ENCODE results near the gene CLDND2. TPM values are rescaled to one million over a fixed set of nuclear protein-coding genes. Genes with fewer than 3 reads are reported as not detected.

The CLDND2 gene
- total RNA-seq, 1 experiment from 2014 or later = not detected

DNA sequence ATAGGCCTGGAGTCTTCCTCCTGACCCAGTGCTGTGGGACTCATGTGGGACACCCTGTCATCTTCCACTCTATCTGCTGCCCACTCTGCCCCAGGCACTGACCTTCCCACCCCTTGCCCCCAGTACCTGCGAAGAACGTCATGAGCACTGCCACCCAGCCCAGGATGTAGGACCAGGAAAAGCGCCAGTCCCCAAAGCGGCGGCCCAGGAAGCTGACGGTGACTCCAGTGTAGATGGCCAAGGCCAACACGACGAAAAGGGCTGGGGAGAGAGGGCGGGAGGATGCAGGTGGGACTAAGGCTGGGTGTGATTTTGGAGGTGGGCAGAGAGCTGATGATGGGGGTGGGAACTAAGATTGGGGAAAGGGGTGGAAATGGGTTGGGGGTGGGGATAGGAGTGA, 11.6 kb upstream of the CLDND2 start:
- Histone ChIP-seq H2BK12ac (ENCODE audit: insufficient read length, low read depth, low read length) (no peak overlapping the region), H3K4ac (ENCODE audit: low read depth, low read length) (no peak overlapping the region), H3K4me1 (ENCODE audit: insufficient read depth, low read length) (no peaks in the 10 kb centered on the region), H3K27me3 (ENCODE audit: insufficient read depth, low read length) (no peaks in the 10 kb centered on the region), H3K14ac (ENCODE audit: insufficient read depth, low read length) (no peak overlapping the region), H2BK120ac (ENCODE audit: low read depth, low read length, poor library complexity, severe bottlenecking) (no peak overlapping the region), H3K9me3 (ENCODE audit: control insufficient read depth, low read depth, low read length) (peaks cover 10% of the 10 kb centered on the region), H4K20me1 (ENCODE audit: control insufficient read depth, insufficient read depth, insufficient read length) (no peaks in the 10 kb centered on the region), H2AK5ac (ENCODE audit: insufficient read length, low read length) (no peak overlapping the region), H3K79me1 (ENCODE audit: insufficient read depth, low read depth, low read length, poor library complexity, severe bottlenecking) (no peaks in the 10 kb centered on the region), H2BK15ac (ENCODE audit: low read depth, low read length) (no peak overlapping the region), H4K8ac (replicated peaks; ENCODE audit: insufficient read length, low read depth, low read length) (no peak overlapping the region), H3K23me2 (ENCODE audit: insufficient read length, low read depth, low read length, poor library complexity, severe bottlenecking) (no peaks in the 10 kb centered on the region), H3K79me2 (ENCODE audit: insufficient read depth, low read length) (no peaks in the 10 kb centered on the region), H2BK5ac (ENCODE audit: insufficient read length, low read length) (no peak overlapping the region), H3K9ac (ENCODE audit: extremely low read depth, insufficient read length, low read length) (no peak overlapping the region), H2BK20ac (ENCODE audit: low read depth, low read length, poor library complexity, severe bottlenecking) (no peak overlapping the region), H3K18ac (ENCODE audit: insufficient read length, low read depth, low read length) (no peak overlapping the region), H4K91ac (ENCODE audit: insufficient read length, low read depth, low read length) (no peak overlapping the region), H4K5ac (ENCODE audit: insufficient read length, low read depth, low read length) (no peak overlapping the region), H3K56ac (ENCODE audit: insufficient read length, low read depth, low read length) (no peak overlapping the region), H2AFZ (ENCODE audit: low read length) (no peak overlapping the region), H3K4me2 (ENCODE audit: insufficient read depth, insufficient read length, low read length) (no peak overlapping the region), H3K23ac (ENCODE audit: insufficient read length, low read depth, low read length) (no peak overlapping the region), H3T11ph (ENCODE audit: low read length) (no peak overlapping the region), H3K27ac (ENCODE audit: insufficient read length, low read depth, low read length) (no peak overlapping the region)
- TF ChIP-seq, protein P1, sequence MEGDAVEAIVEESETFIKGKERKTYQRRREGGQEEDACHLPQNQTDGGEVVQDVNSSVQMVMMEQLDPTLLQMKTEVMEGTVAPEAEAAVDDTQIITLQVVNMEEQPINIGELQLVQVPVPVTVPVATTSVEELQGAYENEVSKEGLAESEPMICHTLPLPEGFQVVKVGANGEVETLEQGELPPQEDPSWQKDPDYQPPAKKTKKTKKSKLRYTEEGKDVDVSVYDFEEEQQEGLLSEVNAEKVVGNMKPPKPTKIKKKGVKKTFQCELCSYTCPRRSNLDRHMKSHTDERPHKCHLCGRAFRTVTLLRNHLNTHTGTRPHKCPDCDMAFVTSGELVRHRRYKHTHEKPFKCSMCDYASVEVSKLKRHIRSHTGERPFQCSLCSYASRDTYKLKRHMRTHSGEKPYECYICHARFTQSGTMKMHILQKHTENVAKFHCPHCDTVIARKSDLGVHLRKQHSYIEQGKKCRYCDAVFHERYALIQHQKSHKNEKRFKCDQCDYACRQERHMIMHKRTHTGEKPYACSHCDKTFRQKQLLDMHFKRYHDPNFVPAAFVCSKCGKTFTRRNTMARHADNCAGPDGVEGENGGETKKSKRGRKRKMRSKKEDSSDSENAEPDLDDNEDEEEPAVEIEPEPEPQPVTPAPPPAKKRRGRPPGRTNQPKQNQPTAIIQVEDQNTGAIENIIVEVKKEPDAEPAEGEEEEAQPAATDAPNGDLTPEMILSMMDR (conservative IDR thresholded peaks at IDR 0.05) = no peak
- Mint-ChIP-seq H3K36me3 (ENCODE audit: insufficient read depth in 1 of 3, low read depth in 3 of 3) (peaks cover 0 to 13% (median 2%) of the 10 kb centered on the region in 3 experiments; a peak in 1 of 7 replicates), H3K4me1 (peaks cover 3% of the 10 kb centered on the region in 2 experiments; a peak in 2 of 4 replicates), H3K27ac (peak overlapping the region in 1 of 3 experiments; percentile 77; a peak in 1 of 7 replicates), H3K9me3 (peaks cover 25 to 26% of the 10 kb centered on the region in 2 experiments), H3K4me3 (no peak overlapping the region), H3K27me3 (ENCODE audit: low read depth) (peaks cover 4% of the 10 kb centered on the region)
- no CpG with 5 or more reads among the region's 9 CpGs for WGBS (ENCODE audit: extremely low coverage, insufficient read length, low lambda C conversion rate)
- DNase-seq = no peak

Measured in H9 (cell line).